H1 (cell line): ENCODE data around the gene BICD1. TPM values are rescaled to one million over a fixed set of nuclear protein-coding genes. Genes with fewer than 3 reads are reported as not detected.
A peak's percentile ranks its signal among the peaks of the same experiment; 100 is the strongest.

Experiments used
- BACH1 ChIP-seq: IDR thresholded peaks from 2 replicates; pipeline ENCODE4 v1.6.1; 2012; ENCODE audit warnings: low read length, improper control_type of control experiment
- BCL11A ChIP-seq, 2 experiments: IDR thresholded peaks; one replicate each; pipeline ENCODE4 v1.6.1; 2011; ENCODE audit warnings: low read depth in 2 of 2, low read length in 2 of 2, mild to moderate bottlenecking in 2 of 2
- CHD7 ChIP-seq: fragments of 300-600 bp; sonication (generic); IDR thresholded peaks from 2 replicates; pipeline ENCODE4 v1.7.1; 2012; ENCODE audit warnings: low read length, moderate library complexity, mild to moderate bottlenecking, inconsistent platforms; ENCODE audit not compliant: insufficient replicate concordance
- CREB1 ChIP-seq: IDR thresholded peaks from 2 replicates; pipeline ENCODE4 v1.6.1; 2012; ENCODE audit warnings: inconsistent platforms
- EP300 ChIP-seq, 2 experiments: IDR thresholded peaks; 1 replicate in 1 of 2; 2 replicates in 1 of 2; pipeline ENCODE4 v1.6.1; 2011 to 2012; ENCODE audit warnings: low read depth in 2 of 2, low read length in 2 of 2, mild to moderate bottlenecking in 2 of 2, borderline replicate concordance in 1 of 2, inconsistent platforms in 1 of 2, moderate library complexity in 1 of 2
- HDAC2 ChIP-seq, 2 experiments: fragments of 300-600 bp in 1 of 2; sonication (generic) in 1 of 2; IDR thresholded peaks; 2 replicates each; pipeline ENCODE4 v1.6.1; 2011 to 2012; ENCODE audit warnings: low read depth in 2 of 2, low read length in 2 of 2, mild to moderate bottlenecking in 2 of 2, moderate library complexity in 2 of 2, borderline replicate concordance in 1 of 2, inconsistent platforms in 1 of 2
- JUND ChIP-seq: IDR thresholded peaks from 2 replicates; pipeline ENCODE4 v1.6.1; 2011; ENCODE audit warnings: mild to moderate bottlenecking, improper control_type of control experiment, low read length
- KDM1A ChIP-seq: fragments of 200-600, 300-600 bp; sonication (generic); IDR thresholded peaks from 2 replicates; pipeline ENCODE4 v1.7.1; 2016; ENCODE audit warnings: mild to moderate bottlenecking, low read length, borderline replicate concordance
- SP4 ChIP-seq: IDR thresholded peaks from 2 replicates; pipeline ENCODE4 v1.6.1; 2012; ENCODE audit warnings: low read length, inconsistent platforms
- TAF1 ChIP-seq: IDR thresholded peaks from 2 replicates; pipeline ENCODE4 v1.6.1; 2011; ENCODE audit warnings: mild to moderate bottlenecking, low read depth, low read length
- TBP ChIP-seq: IDR thresholded peaks from 2 replicates; pipeline ENCODE4 v1.6.1; 2011; ENCODE audit warnings: low read depth, low read length, improper control_type of control experiment
- ZNF274 ChIP-seq: IDR thresholded peaks from 2 replicates; pipeline ENCODE4 v1.7.0; 2012; ENCODE audit warnings: low read length, borderline replicate concordance; ENCODE audit errors: extremely low read depth
- polyA plus RNA-seq, 7 experiments: library from polyadenylated mRNA; depleted of rRNA in 3 of 7; stranded (reverse) in 5 of 7; unstranded in 2 of 7; fragments of >200 nt in 5 of 7; fragments of 200-250 nt in 2 of 7; gene quantifications; 1 replicate in 5 of 7; 2 replicates in 1 of 7; 4 replicates in 1 of 7; pipeline versions ENCODE4 v1.2.1 to v1.2.3, GENCODE V29; 2011 to 2013; ENCODE audit warnings: missing spikeins in 2 of 7, mixed read lengths in 2 of 7
- total RNA-seq: library from RNA; stranded (reverse); fragmentation: NEBNext Ultra II Directional; extraction: Animal tissue kit (Norgen Biotek cat#: 25700); gene quantifications from 2 replicates; pipeline ENCODE4 v1.2.1, GENCODE V29; 2021

Gene BICD1
- total and polyA plus RNA-seq, 2 of the 8 experiments (the other 6 are each of a cell fraction or from before 2014, with no cell fraction given) = 34.1 to 58.4 TPM

- TF ChIP-seq JUND = peak; percentile 11; the same call in 1 of the 2 replicates
- TF ChIP-seq SP4 = no peak
- no peak for TF ChIP-seq KDM1A
- TF ChIP-seq BACH1 = peak; percentile 53; the same call in 1 of the 2 replicates
- TF ChIP-seq HDAC2 (IDR thresholded peaks at IDR 0.05; ENCODE audit: borderline replicate concordance in 1 of 2, low read depth in 2 of 2, low read length in 2 of 2) = peak in 1 of 2 experiments; percentile 74; a peak in 1 of 4 replicates
- no peak for TF ChIP-seq TAF1
- peak; percentile 57 for TF ChIP-seq CHD7
- TF ChIP-seq CREB1 = no peak
- TF ChIP-seq ZNF274 = no peak
- TF ChIP-seq EP300 (IDR thresholded peaks at IDR 0.05; ENCODE audit: borderline replicate concordance in 1 of 2, low read depth in 2 of 2, low read length in 2 of 2) = peak in 1 of 2 experiments; percentile 95; a peak in 1 of 3 replicates
- no peak for TF ChIP-seq TBP
- TF ChIP-seq BCL11A (IDR thresholded peaks at IDR 0.05; ENCODE audit: low read depth in 2 of 2, low read length in 2 of 2) = peak in 1 of 2 experiments; percentile 95
Observed at GRCh38 chr12:32120419-32120818, 13.8 kb downstream of the BICD1 start (continued).
